Inflammatory macrophage (primary cell): Measurements from ENCODE around the gene GPT2.
A peak's percentile ranks its signal among the peaks of the same experiment; 100 is the strongest.

Source experiments
- DNase-seq, 2 donors: peaks; one replicate each; pipeline ENCODE4 v3.0.0-alpha.2; 2020 to 2022

Gene GPT2

DNA sequence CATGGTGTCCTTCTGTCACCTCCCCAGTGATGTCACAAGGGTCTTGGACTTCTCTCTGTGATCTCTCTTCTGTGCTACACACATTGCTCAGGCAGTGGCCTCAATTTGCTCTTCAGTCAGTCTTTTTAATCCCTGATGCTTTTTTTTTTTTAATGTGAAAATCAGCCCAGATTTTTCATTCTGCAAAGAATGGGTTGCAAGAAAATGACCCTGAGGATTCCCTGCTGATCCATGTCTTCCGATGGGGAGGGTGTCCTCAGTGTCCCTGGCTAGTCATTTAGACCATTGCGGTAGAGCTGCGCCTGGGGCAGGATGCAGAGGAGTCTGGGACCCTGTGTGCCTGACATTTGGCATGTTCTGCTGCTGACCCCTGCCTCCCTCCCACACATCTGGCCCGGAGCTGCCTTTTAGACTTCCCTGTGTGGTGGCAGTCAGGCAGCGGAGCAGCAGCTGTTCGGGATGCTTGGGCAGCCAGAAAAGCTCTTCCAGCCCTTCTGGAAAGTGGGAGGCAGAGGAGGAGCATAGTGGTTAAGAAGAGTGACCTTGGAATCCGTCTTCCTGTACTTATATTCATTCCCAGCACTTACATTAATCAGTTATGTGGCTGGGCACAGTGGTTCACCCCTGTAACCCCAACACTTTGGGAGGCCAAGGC lies 12.3 kb downstream of the GPT2 start:
- DNase-seq: no peak

DNA sequence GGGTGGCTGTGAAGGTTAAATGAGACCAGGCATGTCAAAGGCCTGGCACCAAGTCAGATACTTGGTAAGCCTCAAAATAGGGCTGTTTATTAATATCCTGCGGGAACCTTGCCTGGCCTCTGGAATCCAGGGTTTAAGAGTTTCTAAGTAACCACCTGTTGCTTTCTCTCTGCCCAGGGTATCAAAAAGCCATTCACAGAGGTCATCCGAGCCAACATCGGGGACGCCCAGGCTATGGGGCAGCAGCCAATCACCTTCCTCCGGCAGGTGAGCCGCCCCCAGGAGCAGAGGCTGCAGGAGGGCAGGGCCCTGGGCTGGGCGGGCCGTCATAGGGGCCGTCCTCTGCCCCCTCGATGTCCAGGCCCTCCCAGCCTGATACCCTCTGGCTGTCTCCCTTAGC lies 13.3 kb downstream of the GPT2 start:
- no peak for DNase-seq

- DNase-seq: no peak
Observed at GRCh38 chr16:46898006-46898405, 13.8 kb downstream of the GPT2 start.

- peak; percentile 61 to 71 for DNase-seq
Observed at GRCh38 chr16:46899443-46900143, 15.4 kb downstream of the GPT2 start.

GRCh38 chr16:46900455-46901235 lies 16.5 kb downstream of the GPT2 start:
- DNase-seq: peak in 1 of 2 donors; percentile 50

GRCh38 chr16:46901709-46902108 lies 17.5 kb downstream of the GPT2 start:
- no peak for DNase-seq

DNA sequence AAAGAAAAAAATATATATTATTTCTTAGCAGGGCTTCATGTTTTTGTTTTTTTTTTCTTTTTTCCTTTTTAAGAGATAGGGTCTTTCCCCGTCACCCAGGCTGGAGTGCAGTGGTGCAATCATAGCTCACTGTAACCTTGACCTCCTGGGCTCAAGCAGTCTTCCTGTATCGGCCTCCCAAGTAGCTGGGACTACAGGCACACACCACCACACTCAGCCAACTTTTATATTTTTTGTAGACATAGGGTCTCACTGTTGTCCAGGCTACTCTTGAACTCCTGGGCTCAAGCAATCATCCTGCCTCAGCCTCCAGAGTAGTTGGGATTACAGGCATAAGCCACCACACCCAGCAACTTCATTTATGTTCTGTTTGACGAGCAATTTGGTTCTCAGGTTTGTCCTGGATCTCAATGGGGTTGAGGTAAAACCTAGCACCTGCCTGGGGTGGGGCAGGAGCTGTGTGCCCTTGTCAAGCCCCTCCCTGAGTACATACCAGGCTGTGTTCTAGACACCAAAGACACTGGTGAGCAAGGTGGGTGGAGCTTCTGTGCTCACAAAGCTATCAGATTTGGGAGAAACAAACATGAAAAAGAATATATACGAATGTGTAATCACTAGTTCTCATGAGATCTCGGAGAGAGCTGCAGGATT lies 19.2 kb downstream of the GPT2 start:
- DNase-seq: no peak

GRCh38 chr16:46904471-46904870 lies 20.3 kb downstream of the GPT2 start:
- no peak for DNase-seq

GRCh38 chr16:46906360-46907060 lies 22.3 kb downstream of the GPT2 start:
- no peak for DNase-seq

DNA sequence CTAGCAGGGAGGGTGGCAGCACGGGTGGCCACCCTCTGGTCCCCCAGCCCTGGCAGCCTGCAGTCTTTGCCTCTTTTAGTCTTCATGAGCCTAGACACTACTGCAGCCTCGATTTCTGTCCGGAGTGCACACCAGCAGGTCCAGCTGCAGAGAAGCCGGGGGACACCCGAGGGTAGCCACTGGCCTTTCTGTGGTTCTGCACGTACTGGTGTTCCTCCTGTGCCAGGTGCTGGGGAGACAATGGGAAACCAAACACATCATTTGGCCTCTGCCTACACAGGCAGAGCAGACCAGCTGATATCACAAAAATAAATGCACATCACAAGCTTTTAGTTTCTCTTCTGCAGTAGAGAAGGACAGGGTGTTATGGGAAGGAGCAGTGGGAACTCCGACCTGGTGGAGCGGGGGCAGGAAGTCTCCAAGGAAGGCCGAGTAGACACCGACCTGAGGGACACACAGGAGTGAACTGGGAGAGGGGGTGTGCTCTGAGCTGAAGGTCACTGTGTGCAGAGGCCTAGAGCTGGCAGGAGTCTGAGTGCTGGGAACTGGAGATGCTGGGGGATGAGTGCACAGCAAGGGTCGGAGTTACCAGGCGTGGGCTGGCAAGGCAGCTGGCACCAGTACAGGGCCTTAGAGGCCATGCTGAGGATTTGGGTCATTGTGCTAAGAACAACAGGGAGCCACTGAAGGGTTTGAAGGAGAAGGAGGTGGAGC lies 23.1 kb downstream of the GPT2 start:
- DNase-seq: no peak

DNA sequence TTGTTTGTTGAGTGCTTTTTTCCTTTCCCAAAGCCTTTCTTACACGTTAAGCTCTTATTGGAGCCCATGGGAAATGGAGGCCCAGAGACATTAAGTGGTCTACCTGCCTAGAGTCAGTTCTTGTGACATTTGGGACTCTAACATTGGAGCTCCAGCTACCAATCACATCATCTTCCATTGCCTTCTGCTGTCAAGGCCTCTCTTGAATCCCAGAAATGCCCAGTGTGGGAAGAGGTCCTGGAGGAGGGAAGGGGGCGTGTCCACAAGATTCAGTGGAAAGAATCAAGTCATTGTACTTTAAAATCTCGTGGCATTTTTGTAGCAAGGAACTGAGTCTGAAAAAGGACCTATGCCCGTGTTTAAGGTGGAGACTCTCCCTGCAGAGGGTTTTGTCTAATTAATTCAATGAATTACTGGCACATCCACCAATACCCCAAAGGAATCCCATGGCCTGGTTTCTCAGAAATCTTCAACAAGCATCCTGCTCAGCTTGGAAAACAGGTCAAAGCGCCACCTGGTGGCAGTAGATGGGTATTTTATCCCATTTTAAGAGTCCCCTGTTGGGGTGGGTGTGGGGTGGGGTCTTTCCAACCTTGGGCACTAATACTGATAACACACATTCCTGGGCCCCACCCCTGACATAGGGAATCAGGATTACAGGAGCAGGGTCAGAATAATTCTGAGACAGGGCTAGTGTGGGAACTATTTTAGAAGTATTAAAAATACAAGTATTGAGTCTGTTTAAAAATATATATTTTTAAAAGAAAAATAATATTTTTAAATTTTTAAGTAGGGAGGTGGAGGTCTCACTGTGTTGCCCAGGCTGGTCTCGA lies 24.6 kb downstream of the GPT2 start:
- peak; percentile 55 to 58 for DNase-seq

DNA sequence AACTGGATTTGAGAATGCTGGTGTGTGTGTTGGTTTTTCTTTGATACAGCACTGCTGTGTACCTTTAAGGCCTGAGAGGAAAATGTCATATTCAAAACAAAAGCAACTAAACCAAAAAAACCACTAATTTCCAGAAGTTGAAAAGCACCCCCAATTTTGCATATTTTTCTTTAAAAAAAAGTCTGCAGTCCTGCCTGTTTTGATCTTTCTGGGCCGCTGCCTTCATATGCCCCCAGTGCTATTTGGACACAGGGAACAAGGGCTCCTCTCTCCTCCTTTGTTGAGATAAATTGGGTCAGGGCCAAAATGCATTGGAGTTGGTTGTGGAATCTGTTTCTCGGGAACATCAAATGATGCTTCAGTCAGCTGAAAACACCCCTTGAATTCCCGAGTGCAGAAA lies 26.9 kb downstream of the GPT2 start:
- DNase-seq: no peak

GRCh38 chr16:46911650-46912049 lies 27.5 kb downstream of the GPT2 start:
- no peak for DNase-seq

- DNase-seq: no peak
Observed at GRCh38 chr16:46914556-46915201, 30.5 kb downstream of the GPT2 start.

DNA sequence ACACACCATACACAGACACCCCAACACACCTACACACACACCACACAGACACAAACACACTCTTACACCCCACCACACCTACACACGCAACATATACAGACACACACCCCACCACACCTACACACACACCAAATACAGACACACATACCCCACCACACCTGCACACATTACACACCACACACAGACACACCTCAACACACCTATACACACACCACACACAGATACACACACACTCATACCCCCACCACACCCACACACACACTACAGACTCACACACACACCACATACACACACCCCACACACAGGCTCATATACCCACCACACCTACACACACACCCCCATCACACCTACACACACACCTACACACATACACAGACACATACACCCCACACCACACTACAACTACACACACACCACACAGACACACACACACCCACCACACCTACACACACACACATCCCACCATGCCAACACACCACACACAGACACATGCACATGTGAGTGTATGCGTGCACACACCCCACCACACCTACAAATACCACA lies 31.4 kb downstream of the GPT2 start:
- no peak for DNase-seq

- no peak for DNase-seq
Observed at GRCh38 chr16:46916980-46917379, 32.8 kb downstream of the GPT2 start.

- no peak for DNase-seq
Observed at GRCh38 chr16:46918400-46918799, 34.2 kb downstream of the GPT2 start.

- DNase-seq: no peak
Observed at GRCh38 chr16:46918905-46919792, 35.0 kb downstream of the GPT2 start.
